Umbilical cord (tissue), 2 donors: ENCODE measurements around the gene EIF4E2. TPM values are rescaled to one million over a fixed set of nuclear protein-coding genes. Genes with fewer than 3 reads are reported as not detected.
A peak's percentile ranks its signal among the peaks of the same experiment; 100 is the strongest.
"Not testable (repeated sequence)": the region's sequence is repeated elsewhere in the genome, so short reads cannot be mapped to it uniquely, and the experiment has no call there.

Experiments
- DNase-seq: peaks from one replicate; pipeline ENCODE4 v3.0.0-alpha.2; 2015; ENCODE audit warnings: low spot score
- total RNA-seq: library from RNA; depleted of rRNA; stranded (reverse); fragments of >200 nt; gene quantifications from one replicate; pipeline ENCODE4 v1.2.3, GENCODE V29; 2014; ENCODE audit warnings: low replicate concordance; ENCODE audit not compliant: insufficient read depth

EIF4E2 gene
- total RNA-seq, 1 donor from 2014 or later, result 25.8 TPM

DNA sequence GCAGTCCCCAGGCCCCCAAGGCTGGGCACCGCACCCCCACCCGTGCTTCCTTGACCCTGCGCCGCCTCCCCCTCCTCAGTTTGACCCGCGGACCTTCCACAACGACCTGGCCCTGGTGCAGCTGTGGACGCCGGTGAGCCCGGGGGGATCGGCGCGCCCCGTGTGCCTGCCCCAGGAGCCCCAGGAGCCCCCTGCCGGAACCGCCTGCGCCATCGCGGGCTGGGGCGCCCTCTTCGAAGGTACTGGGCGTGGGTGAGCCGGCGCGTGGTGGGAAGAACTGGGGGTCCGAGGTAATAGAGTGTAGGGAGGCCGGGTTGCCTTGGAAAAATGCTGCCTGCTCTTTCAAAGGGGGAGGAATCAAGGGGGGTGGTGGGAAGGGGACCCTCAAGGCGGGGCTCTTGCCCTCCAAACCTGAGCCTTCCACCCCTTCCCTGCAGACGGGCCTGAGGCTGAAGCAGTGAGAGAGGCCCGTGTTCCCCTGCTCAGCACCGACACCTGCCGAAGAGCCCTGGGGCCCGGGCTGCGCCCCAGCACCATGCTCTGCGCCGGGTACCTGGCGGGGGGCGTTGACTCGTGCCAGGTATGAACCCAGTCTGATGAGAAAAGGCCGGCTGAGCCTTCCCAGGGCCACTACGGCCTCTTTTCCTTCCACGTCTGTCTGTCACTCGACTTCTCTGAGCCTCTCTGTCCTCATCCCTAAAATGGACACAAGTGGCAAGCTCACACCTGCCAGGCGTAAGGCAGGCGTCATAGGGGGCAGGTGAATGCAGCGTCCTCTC is 27.7 kb upstream of the EIF4E2 start:
- DNase-seq, result no peak

DNA sequence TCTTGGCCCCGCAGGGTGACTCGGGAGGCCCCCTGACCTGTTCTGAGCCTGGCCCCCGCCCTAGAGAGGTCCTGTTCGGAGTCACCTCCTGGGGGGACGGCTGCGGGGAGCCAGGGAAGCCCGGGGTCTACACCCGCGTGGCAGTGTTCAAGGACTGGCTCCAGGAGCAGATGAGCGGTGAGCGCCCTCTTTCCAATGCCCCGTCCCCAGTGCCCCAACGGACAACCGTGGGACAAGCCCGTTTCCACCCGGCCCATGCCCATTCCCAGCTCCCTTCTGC is 27.1 kb upstream of the EIF4E2 start:
- no peak for DNase-seq

DNA sequence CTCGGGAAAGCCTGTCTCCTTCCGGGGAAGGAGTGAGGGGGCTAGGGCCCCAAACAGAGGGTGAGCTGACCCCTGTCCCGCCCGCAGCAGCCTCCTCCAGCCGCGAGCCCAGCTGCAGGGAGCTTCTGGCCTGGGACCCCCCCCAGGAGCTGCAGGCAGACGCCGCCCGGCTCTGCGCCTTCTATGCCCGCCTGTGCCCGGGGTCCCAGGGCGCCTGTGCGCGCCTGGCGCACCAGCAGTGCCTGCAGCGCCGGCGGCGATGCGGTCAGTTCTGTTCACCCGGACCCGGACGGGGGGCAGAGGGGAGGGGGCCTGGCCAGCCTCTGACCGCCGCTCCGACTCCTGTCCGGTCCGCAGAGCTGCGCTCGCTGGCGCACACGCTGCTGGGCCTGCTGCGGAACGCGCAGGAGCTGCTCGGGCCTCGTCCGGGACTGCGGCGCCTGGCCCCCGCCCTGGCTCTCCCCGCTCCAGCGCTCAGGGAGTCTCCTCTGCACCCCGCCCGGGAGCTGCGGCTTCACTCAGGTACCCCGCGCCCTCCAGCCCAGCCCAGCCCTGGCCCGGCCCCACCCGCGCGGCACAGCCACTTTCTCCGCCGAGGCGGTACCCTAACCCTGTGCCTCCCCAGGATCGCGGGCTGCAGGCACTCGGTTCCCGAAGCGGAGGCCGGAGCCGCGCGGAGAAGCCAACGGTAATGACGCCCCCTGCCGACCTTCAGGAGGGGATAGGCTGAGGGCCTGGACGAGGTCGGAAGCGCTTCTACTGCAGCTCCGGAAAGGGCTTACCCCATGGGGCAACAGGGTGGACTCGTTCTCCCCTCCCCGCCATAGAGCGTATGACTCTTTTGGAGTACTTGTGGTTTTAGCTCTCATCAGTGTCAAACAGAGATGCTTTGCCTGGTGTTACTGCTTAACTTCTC is 26.5 kb upstream of the EIF4E2 start:
- DNase-seq, result no peak

DNA sequence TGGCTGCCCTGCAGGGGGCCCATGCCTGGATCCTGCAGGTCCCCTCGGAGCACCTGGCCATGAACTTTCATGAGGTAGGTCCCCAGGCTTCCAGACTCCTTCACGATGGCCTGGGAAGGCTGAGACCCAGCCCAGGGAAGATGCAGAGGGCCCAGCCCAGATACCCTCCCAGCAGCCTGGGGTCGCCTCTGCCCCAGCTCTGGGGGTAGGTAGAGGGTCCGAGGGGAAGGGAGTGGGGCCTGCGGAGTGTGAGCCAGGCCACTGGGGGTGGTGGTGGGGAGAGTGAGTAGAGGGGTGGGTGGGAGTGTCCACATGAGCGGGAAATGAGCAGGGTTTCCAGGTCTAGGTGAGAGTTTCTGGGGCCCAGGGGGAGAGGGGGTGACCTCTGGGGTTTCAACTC is 25.7 kb upstream of the EIF4E2 start:
- DNase-seq, result no peak

DNA sequence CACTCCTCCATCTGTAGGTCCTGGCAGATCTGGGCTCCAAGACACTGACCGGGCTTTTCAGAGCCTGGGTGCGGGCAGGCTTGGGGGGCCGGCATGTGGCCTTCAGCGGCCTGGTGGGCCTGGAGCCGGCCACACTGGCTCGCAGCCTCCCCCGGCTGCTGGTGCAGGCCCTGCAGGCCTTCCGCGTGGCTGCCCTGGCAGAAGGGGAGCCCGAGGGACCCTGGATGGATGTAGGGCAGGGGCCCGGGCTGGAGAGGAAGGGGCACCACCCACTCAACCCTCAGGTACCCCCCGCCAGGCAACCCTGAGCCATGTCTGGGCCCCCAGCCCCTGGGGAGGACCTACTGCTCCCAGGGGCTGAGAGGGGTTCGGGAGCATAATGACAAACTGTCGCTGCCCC is 25.3 kb upstream of the EIF4E2 start:
- DNase-seq, result no peak

DNA sequence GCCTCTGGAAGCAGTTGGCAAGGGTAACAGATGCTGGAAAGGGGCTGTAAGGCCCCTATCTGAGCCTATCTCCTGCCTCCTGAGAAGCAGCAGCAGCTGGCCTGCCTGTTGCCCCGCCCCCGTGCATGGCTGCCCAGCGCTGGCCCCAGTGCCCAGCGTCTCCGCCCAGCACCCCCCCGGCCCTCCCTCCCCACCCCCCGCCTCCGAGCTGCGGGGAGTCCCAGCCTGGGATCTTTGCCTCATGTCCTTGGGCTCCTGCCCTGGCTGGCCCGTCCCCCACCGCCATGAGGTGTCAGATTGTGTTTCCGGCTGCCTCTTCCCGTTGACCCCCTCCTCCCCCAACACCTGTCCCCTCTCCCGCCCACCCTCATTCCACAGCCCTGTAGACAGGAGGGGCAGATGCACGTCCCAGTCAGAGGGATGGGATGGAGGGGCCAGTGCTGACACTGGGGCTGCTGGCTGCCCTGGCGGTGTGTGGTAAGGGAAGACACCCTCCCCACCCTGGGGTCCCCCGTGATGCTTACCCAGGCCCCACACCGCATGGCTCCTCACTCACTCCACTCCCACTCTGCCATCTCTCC is 24.6 kb upstream of the EIF4E2 start, which contains the start of gene CHRND:
Gene CHRND (plus strand): TSS at position 370 of the 581 bp plus-strand sequence. CDS start 56 bp downstream, at position 426.
- DNase-seq, result peak; percentile 64

DNA sequence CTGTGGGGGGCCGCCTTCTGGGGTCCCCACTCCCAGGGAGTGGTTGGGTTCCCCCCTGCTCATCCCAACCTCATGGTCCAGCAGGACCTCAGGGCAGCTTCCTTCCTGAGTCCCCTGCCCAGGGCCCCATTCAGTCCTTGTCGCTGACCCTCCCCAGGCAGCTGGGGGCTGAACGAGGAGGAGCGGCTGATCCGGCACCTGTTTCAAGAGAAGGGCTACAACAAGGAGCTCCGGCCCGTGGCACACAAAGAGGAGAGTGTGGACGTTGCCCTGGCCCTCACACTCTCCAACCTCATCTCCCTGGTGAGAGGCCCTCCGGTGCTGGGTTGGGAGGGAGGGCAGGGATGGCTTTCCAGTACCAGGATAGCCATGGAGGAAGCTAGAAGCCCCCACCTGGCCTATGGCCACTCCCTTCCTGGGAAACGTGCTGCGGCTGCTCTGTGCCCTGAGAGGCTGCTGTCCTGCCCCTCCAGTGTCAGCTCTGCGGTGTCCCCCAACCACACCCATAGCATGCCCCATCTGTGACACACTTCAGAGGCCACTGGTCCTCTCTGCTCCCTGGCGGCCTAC is 24.0 kb upstream of the EIF4E2 start:
- DNase-seq, result no peak

DNA sequence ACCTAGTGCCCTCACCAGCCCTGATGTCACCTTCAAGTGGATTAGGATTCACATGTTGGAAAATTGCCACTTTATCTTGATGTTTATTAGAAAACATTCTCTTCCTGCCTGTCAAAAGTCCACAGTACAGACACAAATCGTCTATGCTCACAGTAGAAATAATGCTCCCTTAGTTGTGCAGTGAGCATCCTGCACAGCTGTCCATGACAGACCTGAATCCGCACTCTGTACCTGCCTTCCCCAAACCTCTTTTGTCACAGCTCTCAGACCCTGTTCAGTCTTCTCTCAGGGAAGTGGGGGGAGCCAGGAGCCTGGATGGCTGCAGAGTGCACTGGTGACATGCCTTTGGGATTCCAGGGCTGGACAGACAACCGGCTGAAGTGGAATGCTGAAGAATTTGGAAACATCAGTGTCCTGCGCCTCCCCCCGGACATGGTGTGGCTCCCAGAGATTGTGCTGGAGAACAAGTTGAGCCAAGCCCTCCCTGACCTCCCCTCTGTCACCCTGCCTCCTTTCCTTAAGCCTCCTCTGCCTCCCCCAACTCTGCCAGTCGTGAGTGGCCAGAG is 22.5 kb upstream of the EIF4E2 start:
- no peak for DNase-seq

DNA sequence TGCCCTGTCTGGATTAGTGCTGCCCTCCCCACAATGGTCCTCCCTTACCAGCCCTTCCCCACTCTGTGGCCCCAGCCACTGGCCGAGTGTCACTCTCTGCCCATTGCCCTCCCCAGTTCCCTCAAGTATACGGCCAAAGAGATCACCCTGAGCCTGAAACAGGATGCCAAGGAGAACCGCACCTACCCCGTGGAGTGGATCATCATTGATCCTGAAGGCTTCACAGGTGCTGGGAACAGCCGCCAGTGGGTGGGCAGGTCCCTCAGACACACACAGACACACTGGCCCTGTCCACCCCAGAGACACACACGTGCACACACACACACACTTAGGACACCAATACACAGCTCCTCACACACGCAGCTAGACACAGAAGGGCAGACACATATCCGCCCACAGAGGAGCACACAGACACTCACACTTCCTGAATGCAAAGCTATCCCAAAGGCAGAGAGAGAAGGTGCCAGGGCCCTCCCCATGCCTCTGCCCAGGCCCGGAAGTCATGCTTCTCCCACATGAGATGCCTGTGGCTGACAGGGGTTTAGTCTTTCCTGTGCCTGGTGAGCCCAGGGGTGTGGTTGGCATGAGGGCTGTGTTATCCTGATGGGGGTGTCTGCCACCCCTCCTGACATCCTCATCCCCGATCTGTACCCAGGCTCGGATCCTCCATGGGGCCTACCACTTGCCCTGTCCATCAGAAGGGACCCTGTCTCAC is 21.6 kb upstream of the EIF4E2 start:
- DNase-seq, result no peak

DNA sequence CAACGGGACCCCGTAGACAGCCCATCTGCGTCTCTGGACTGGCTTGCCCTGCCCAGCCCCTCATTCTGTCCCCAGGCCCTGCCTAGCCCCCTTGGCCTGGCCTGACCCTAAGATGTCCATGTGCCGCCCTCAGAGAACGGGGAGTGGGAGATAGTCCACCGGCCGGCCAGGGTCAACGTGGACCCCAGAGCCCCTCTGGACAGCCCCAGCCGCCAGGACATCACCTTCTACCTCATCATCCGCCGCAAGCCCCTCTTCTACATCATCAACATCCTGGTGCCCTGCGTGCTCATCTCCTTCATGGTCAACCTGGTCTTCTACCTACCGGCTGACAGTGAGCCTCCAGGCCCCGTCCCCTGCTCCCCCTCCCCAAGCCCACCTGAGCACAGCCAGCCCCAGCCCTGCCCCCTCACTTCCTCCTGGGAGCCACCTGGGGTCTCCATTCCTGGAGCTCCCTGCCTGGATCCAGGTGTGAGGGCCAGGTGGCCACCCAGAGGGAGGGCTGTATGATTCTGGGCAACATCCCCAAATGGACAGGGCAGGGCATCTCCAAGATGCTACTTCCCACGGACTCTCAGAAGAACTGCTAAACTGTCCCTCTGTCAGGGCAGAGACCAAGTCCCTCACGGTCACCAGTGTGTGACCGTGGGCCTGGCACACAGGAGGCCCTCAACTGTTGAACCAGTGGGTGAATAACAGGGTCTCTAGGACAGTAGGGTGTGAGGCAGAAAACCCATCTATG is 20.5 kb upstream of the EIF4E2 start:
- DNase-seq, result no peak

DNA sequence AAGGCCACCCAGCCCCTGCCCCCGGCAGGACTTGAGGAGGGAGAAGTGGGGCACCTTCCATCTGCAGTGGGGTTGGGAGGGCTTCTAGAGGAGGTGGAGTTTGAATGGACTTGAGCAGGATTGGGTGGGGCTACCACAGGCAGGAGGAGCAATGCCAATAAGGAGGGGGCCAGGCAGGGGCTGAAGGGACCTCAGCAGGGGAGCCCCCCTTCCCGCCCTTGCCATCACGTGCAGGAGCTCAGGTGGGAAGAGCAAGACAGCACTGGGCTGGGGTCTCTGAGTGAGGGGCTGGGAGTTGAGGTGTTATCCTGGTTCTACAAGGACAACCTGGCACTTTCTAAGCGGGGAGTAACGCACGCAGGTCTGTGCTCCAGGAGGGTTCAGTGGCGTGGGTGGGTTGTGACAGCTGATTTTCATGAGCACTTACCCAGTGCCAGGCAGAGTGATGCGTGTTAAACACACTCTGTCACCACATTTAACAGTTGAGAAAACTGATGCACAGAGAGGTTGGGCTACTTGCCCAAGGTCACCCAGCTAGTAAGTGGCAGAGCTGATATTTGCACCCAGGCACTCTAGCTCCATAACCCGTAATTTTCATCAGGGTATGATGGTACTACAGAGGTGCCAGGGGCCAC is 19.7 kb upstream of the EIF4E2 start:
- DNase-seq, result no peak

DNA sequence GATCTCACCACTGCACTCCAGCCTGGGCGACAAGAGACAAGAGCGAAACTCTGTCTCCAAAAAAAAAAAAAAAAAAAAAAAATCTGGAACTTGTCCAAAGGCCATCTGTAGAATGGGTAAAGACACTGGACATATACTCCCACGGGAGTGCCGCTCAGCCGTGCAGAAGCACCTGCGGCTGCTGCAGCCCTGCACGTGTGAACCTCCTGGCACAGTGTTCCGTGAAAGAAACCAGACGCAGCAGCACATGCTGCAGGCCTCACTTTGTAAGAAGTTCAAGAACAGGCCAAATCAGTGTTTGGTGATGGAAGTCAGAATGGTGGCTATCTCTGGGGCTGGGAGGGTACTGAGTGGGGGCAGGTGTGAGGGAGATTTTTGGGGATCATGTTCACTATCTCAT is 18.1 kb upstream of the EIF4E2 start:
- DNase-seq, result peak; percentile 40

DNA sequence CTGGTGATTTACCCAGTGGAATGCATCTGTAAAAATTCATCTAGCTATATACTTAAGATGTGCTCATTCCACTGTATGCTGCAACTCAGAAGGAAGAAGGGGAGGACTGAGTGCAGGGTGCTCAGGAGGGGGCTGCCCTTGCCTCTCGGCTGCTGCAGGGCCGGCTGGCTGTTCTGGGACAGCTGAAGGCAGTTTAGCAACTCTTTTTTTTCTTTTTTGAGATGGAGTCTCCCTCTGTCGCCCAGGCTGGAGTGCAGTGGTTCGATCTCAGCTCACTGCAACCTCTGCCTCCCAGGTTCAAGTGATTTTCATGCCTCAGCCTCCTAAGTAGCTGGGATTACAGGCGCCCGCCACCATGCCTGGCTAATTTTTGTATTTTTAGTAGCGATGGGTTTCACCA is 17.7 kb upstream of the EIF4E2 start:
- DNase-seq, result not testable (repeated sequence)

DNA sequence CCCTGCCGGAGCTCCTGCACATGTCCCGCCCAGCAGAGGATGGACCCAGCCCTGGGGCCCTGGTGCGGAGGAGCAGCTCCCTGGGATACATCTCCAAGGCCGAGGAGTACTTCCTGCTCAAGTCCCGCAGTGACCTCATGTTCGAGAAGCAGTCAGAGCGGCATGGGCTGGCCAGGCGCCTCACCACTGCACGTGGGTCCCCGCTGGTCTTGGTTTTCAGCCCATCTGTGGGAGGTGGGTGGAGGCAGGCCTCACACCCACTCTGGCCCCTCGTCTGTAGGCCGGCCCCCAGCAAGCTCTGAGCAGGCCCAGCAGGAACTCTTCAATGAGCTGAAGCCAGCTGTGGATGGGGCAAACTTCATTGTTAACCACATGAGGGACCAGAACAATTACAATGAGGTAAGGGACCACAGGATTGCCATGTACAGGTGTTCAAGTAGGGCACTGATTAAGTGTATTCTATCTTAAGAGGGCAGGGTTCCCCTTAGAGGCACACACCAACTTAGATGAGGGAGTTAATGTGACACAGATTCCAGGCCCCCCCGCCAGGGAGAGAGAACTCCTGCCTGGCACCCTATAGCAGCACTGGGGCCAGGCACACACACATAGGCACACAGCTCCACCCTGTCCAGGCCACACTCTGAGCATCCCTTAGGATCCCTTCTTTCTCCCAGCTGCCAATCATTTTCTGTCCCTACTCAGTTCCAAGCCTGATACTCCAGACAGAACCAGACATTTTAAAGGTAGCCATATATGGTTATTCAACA is 16.4 kb upstream of the EIF4E2 start:
- DNase-seq, result no peak

DNA sequence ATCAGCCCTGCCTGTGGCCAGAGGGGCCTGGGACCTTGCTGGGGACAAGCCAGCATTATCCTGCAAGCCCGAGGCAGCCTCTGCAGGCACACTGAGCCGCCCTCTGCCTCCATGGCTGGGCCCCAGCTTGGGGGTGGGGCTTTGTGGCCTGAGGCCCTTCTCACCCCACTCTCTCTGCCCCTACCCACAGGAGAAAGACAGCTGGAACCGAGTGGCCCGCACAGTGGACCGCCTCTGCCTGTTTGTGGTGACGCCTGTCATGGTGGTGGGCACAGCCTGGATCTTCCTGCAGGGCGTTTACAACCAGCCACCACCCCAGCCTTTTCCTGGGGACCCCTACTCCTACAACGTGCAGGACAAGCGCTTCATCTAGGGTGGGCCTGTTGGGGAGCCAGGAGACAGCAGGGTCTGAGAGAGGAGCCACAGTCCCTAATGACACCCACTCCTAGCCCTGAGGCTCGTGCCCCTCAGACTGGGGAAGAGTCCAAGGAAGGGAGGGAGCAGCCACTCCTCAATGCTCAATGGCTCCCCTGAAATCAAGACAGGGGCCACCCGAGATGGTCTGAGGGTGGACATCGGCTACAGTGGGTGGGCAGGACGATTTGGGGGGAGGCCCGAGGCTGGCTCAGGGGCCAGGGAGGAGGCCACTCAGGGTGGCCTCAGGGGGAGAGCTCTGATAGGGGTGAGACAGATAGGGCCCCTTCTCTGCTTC is 15.4 kb upstream of the EIF4E2 start:
- DNase-seq, result no peak

DNA sequence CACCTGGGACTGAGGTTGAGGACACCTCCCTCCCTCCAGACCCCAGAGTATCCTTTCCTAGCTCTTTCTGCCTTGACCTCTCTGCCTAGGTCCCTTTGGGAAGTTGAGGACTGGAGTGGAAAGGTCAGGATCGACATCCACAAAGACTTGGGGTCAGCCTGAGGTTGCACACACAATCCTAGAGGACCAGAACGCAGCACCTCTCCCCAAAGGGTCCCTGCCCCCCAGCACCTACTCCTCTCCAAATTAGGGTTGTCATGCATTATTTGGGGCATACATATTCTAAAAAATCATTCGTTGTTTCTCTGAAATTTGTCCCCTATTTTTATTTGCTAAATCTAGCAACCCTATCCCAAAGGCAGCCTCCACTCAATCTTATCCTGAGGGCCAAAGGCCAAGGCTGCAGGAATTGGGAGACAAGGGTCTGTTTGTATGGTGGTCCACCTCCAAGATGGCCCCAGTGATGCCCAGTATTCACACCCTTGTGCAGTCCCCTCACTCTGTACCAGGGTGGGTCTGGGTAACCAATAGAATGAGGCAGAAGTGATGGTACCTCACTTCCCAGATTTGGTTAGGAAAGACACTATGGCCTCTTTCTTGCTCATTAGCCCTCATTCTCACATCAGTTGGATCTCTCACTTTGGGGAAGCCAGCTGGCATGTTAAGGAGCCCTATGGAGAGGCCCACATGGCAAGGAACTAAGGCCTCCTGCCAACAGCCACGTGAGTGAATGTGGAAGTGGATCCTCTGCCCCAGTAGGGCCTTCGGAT is 14.5 kb upstream of the EIF4E2 start:
- no peak for DNase-seq

DNA sequence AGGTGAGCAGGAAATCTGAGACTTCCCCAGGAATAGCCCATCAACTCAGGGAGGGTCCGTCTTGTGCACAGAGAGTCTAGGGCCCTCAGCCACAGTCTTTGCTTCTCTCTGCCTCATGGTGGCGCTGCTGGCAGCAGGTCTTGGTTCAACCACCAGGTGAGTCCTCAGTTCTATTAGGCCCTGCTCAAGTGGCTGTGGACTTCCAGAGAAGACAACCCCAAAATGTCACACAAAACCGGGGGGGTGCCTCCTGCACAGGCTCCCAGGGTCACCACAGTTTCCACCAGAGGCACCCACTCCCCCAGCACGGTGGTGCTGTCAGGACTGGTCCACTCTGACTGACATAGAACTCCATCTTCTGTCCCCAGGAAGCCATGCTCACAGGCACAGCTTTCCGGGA is 13.4 kb upstream of the EIF4E2 start:
- no peak for DNase-seq

DNA sequence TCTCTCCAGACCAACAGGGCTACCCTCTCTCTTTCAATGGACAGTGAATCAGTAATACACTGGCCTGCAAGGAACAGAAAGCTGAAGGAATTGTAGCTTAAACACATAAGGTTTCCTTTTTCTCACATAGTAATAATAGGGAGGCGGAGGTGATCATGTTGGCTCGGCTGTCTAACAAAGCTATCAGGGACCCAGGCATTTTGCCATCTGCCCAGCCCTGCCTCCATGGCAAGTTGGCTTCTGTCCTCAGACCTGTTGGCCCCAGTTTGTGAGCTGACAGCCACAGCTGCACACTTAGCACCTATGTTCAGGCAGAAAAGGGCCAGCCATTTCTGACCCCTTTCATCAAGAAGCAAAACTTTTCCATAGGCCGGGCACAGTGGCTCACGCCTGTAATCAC is 13.0 kb upstream of the EIF4E2 start:
- no peak for DNase-seq
